MM.1S (cell line): ENCODE results near the gene RPL10A.

Experiments
- EZH2 ChIP-seq: fragments of 300-600 bp; sonication (generic); optimal IDR thresholded peaks from 2 replicates; pipeline ENCODE3; 2017; ENCODE audit warnings: low read depth, mild to moderate bottlenecking, antibody characterized with exemption, low read length, mixed read lengths
- TF ChIP-seq, protein P1 (sequence below): fragments of 300-600 bp; sonication (generic); IDR thresholded peaks from 2 replicates; pipeline ENCODE4 v1.5.1; 2016; ENCODE audit warnings: antibody characterized with exemption, low read length, mixed read lengths

DNA sequence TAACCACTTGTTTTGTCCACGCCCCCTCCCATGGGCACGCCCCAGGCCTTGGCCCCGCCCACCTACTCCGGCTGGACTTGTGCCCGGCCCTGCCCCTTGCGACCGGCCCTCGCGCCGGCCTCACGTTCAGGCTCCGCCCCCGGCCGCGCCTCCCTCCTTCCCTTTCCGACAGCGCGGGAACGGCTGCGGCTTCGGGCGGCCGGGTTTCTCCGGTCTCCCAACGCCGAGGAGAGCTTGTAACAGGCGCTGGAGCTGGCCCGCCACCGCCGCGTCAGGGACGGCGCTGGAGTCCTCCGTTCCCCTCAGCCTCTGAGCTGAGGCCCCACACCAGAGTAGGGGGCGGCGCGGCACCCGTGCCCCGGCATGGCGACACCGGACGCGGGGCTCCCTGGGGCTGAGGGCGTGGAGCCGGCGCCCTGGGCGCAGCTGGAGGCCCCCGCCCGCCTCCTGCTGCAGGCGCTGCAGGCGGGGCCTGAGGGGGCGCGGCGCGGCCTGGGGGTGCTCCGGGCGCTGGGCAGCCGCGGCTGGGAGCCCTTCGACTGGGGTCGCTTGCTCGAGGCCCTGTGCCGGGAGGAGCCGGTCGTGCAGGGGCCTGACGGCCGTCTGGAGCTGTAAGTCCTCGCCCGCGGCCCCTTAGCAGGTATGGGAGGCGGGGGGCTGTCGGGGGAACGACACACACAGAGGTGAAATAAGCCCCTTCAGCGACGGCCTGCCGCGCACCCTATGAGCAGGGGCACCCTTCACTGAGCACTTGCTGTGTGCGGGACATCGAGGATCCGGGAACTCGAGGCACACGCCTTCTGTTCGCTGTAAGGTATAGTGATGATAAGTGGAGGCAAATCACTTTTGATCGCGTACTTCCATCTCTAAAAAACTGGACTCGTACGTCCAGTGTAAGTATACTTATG is 15.8 kb upstream of the RPL10A start, which contains the start of gene FANCE:
- TF ChIP-seq, protein P1, sequence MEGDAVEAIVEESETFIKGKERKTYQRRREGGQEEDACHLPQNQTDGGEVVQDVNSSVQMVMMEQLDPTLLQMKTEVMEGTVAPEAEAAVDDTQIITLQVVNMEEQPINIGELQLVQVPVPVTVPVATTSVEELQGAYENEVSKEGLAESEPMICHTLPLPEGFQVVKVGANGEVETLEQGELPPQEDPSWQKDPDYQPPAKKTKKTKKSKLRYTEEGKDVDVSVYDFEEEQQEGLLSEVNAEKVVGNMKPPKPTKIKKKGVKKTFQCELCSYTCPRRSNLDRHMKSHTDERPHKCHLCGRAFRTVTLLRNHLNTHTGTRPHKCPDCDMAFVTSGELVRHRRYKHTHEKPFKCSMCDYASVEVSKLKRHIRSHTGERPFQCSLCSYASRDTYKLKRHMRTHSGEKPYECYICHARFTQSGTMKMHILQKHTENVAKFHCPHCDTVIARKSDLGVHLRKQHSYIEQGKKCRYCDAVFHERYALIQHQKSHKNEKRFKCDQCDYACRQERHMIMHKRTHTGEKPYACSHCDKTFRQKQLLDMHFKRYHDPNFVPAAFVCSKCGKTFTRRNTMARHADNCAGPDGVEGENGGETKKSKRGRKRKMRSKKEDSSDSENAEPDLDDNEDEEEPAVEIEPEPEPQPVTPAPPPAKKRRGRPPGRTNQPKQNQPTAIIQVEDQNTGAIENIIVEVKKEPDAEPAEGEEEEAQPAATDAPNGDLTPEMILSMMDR, result no peak
- no peak for TF ChIP-seq EZH2
